Measurements from ENCODE around the gene COLEC11.

DNA sequence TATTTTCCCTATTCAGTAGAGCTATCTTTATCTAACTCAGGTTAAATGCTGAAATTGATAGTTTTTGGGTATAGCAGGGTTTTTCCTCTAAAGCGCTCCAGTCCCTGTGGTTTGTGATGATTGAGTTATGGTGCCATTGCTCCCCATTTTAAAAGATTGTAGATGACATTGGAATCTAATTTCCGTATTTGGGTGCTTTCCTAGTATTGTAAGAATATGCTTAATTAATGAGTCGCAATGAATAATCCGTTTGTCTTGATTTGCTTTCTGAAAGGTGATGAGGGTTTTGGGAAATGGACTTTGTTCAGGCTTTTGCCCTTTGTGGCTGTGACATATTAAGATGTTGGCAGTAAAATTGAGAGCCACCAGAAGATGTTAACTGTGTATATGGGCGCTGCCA lies 15.9 kb upstream of the COLEC11 start:
- TF ChIP-seq ZKSCAN8 (CRISPR knock-in tag; IDR thresholded peaks at IDR 0.05), result no peak
- TF ChIP-seq, protein P1, sequence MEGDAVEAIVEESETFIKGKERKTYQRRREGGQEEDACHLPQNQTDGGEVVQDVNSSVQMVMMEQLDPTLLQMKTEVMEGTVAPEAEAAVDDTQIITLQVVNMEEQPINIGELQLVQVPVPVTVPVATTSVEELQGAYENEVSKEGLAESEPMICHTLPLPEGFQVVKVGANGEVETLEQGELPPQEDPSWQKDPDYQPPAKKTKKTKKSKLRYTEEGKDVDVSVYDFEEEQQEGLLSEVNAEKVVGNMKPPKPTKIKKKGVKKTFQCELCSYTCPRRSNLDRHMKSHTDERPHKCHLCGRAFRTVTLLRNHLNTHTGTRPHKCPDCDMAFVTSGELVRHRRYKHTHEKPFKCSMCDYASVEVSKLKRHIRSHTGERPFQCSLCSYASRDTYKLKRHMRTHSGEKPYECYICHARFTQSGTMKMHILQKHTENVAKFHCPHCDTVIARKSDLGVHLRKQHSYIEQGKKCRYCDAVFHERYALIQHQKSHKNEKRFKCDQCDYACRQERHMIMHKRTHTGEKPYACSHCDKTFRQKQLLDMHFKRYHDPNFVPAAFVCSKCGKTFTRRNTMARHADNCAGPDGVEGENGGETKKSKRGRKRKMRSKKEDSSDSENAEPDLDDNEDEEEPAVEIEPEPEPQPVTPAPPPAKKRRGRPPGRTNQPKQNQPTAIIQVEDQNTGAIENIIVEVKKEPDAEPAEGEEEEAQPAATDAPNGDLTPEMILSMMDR (IDR thresholded peaks at IDR 0.05 in 2 of 3, conservative IDR thresholded peaks at IDR 0.05 in 1 of 3; ENCODE audit: insufficient read depth in 2 of 3, low read depth in 1 of 3, low read length in 3 of 3), result no peak
- TF ChIP-seq TCF7L2 (IDR thresholded peaks at IDR 0.05; ENCODE audit: low read depth, low read length), result no peak
- no peak for TF ChIP-seq ZNF263 (CRISPR knock-in tag; IDR thresholded peaks at IDR 0.05; ENCODE audit: borderline replicate concordance)
- TF ChIP-seq MYC (IDR thresholded peaks at IDR 0.05; ENCODE audit: low read depth, low read length), result no peak
- TF ChIP-seq MYC (CRISPR knock-in tag; IDR thresholded peaks at IDR 0.05; ENCODE audit: borderline replicate concordance, low read depth), result no peak
- TF ChIP-seq, protein P2, sequence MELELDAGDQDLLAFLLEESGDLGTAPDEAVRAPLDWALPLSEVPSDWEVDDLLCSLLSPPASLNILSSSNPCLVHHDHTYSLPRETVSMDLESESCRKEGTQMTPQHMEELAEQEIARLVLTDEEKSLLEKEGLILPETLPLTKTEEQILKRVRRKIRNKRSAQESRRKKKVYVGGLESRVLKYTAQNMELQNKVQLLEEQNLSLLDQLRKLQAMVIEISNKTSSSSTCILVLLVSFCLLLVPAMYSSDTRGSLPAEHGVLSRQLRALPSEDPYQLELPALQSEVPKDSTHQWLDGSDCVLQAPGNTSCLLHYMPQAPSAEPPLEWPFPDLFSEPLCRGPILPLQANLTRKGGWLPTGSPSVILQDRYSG (tag; conservative IDR thresholded peaks at IDR 0.05; ENCODE audit: low read depth), result no peak
- TF ChIP-seq TCF3 (CRISPR knock-in tag; IDR thresholded peaks at IDR 0.05), result no peak
- no peak for TF ChIP-seq MAZ (CRISPR knock-in tag; conservative IDR thresholded peaks at IDR 0.05 in 1 of 2, IDR thresholded peaks at IDR 0.05 in 1 of 2)
- TF ChIP-seq, protein P3, sequence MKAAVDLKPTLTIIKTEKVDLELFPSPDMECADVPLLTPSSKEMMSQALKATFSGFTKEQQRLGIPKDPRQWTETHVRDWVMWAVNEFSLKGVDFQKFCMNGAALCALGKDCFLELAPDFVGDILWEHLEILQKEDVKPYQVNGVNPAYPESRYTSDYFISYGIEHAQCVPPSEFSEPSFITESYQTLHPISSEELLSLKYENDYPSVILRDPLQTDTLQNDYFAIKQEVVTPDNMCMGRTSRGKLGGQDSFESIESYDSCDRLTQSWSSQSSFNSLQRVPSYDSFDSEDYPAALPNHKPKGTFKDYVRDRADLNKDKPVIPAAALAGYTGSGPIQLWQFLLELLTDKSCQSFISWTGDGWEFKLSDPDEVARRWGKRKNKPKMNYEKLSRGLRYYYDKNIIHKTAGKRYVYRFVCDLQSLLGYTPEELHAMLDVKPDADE (conservative IDR thresholded peaks at IDR 0.05; ENCODE audit: control insufficient read depth, low read depth, low read length), result no peak
- TF ChIP-seq, protein P4, sequence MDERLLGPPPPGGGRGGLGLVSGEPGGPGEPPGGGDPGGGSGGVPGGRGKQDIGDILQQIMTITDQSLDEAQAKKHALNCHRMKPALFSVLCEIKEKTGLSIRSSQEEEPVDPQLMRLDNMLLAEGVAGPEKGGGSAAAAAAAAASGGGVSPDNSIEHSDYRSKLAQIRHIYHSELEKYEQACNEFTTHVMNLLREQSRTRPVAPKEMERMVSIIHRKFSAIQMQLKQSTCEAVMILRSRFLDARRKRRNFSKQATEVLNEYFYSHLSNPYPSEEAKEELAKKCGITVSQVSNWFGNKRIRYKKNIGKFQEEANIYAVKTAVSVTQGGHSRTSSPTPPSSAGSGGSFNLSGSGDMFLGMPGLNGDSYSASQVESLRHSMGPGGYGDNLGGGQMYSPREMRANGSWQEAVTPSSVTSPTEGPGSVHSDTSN (CRISPR knock-in tag; IDR thresholded peaks at IDR 0.05; ENCODE audit: low read depth), result no peak
- TF ChIP-seq, protein P4 (tag; conservative IDR thresholded peaks at IDR 0.05; ENCODE audit: low read depth), result no peak
